GM18951 (cell line): ENCODE measurements around the gene KMO.

ENCODE experiments used
- POLR2A ChIP-seq: IDR thresholded peaks from 4 replicates; pipeline ENCODE4 v1.6.1; 2011; ENCODE audit warnings: mild to moderate bottlenecking; ENCODE audit not compliant: insufficient read length, insufficient read depth; ENCODE audit errors: extremely low read depth
- in situ Hi-C: fragments of 300-500 bp; cut with MboI; formaldehyde crosslinking; loops from one replicate; pipeline ENCODE4 v1.12.0; 2022; ENCODE audit warnings: low sequenced_read_pairs, mixed read lengths, inconsistent platforms; ENCODE audit not compliant: unreplicated experiment

Gene KMO

GRCh38 chr1:241627453-241628259, 95.5 kb downstream of the KMO start:
- in situ Hi-C loops: no loop called here
- no peak for TF ChIP-seq POLR2A

GRCh38 chr1:241630005-241630404, 97.8 kb downstream of the KMO start:
- no peak for TF ChIP-seq POLR2A
- in situ Hi-C loops: no loop called here

- in situ Hi-C loops: no loop called here
- TF ChIP-seq POLR2A: no peak
These were observed 98.3 kb downstream of the KMO start for GRCh38 chr1:241630476-241630875.

- in situ Hi-C loops: no loop called here
- no peak for TF ChIP-seq POLR2A
These were observed 98.7 kb downstream of the KMO start for GRCh38 chr1:241630899-241631298.

GRCh38 chr1:241631674-241632073, 99.5 kb downstream of the KMO start:
- in situ Hi-C loops: no loop called here
- TF ChIP-seq POLR2A: no peak

- in situ Hi-C loops: no loop called here
These were observed 100.8 kb downstream of the KMO start for GRCh38 chr1:241632987-241633386.

GRCh38 chr1:241635556-241636152, 103.5 kb downstream of the KMO start:
- in situ Hi-C loops: no loop called here
- TF ChIP-seq POLR2A: no peak

More at GRCh38 chr1:241632987-241633386, 100.8 kb downstream of the KMO start:
- no peak for TF ChIP-seq POLR2A

GRCh38 chr1:241636291-241636690, 104.1 kb downstream of the KMO start:
- in situ Hi-C loops: no loop called here
- TF ChIP-seq POLR2A: no peak

GRCh38 chr1:241637046-241637590, 104.9 kb downstream of the KMO start:
- in situ Hi-C loops: no loop called here
- no peak for TF ChIP-seq POLR2A

GRCh38 chr1:241637604-241638003, 105.4 kb downstream of the KMO start:
- no peak for TF ChIP-seq POLR2A
- in situ Hi-C loops: no loop called here

GRCh38 chr1:241638099-241638682, 106.0 kb downstream of the KMO start:
- no peak for TF ChIP-seq POLR2A
- in situ Hi-C loops: no loop called here

- in situ Hi-C loops: no loop called here
- no peak for TF ChIP-seq POLR2A
These were observed 106.9 kb downstream of the KMO start for GRCh38 chr1:241638909-241639622.

- in situ Hi-C loops: no loop called here
- no peak for TF ChIP-seq POLR2A
These were observed 107.5 kb downstream of the KMO start for GRCh38 chr1:241639623-241640148.
